MM.1S (cell line): ENCODE measurements around the gene HSDL2.

Experiments used
- DNase-seq: peaks from one replicate; pipeline ENCODE4 v3.0.0-alpha.2; 2015
- H2AFZ ChIP-seq: fragments of 300-600 bp; sonication (generic); 2 replicates; pipeline ENCODE4 v1.6.0; 2016; ENCODE audit warnings: antibody characterized with exemption, low read length
- H3F3A ChIP-seq: fragments of 300-600 bp; sonication (generic); 2 replicates; pipeline ENCODE4 v1.6.1; 2016; ENCODE audit warnings: mild to moderate bottlenecking, antibody characterized with exemption, low read length, moderate library complexity, mixed read lengths; ENCODE audit not compliant: insufficient read depth
- H3K27ac ChIP-seq: fragments of 300-600 bp; sonication (generic); 2 replicates; pipeline ENCODE4 v1.5.1; 2016; ENCODE audit warnings: mild to moderate bottlenecking, low read length
- H3K27me3 ChIP-seq: fragments of 300-600 bp; sonication (generic); replicated peaks from 2 replicates; pipeline ENCODE4 v1.6.0; 2016; ENCODE audit warnings: low read length; ENCODE audit not compliant: insufficient read depth
- H3K36me3 ChIP-seq: fragments of 300-600 bp; sonication (generic); replicated peaks from 2 replicates; pipeline ENCODE4 v1.6.1; 2016; ENCODE audit warnings: mild to moderate bottlenecking, low read length, mixed read lengths; ENCODE audit not compliant: insufficient read depth
- H3K4me1 ChIP-seq: fragments of 300-600 bp; sonication (generic); 2 replicates; pipeline ENCODE4 v1.6.1; 2016; ENCODE audit warnings: low read length, mixed read lengths
- H3K4me2 ChIP-seq: fragments of 300-600 bp; sonication (generic); 2 replicates; pipeline ENCODE4 v1.6.0; 2016; ENCODE audit warnings: low read depth, low read length
- H3K4me3 ChIP-seq: fragments of 300-600 bp; sonication (generic); 2 replicates; pipeline ENCODE4 v1.5.1; 2016; ENCODE audit warnings: low read length, mixed read lengths
- H3K79me2 ChIP-seq: fragments of 300-600 bp; sonication (generic); 2 replicates; pipeline ENCODE4 v1.6.1; 2016; ENCODE audit warnings: mixed run types, low read length, mixed read lengths
- H3K9ac ChIP-seq: fragments of 300-600 bp; sonication (generic); 2 replicates; pipeline ENCODE4 v1.6.1; 2016; ENCODE audit warnings: low read length, mixed read lengths
- H3K9me2 ChIP-seq: fragments of 300-600 bp; sonication (generic); replicated peaks from 2 replicates; pipeline ENCODE4 v1.6.1; 2016; ENCODE audit warnings: mild to moderate bottlenecking, low read length, mixed read lengths; ENCODE audit not compliant: insufficient read depth
- H3K9me3 ChIP-seq: fragments of 300-600 bp; sonication (generic); replicated peaks from 2 replicates; pipeline ENCODE4 v1.6.1; 2016; ENCODE audit warnings: mild to moderate bottlenecking, low read length, mixed read lengths; ENCODE audit not compliant: insufficient read depth
- H4K20me1 ChIP-seq: fragments of 300-600 bp; sonication (generic); 2 replicates; pipeline ENCODE4 v1.6.1; 2016; ENCODE audit warnings: mild to moderate bottlenecking, low read length, moderate library complexity, mixed read lengths; ENCODE audit not compliant: insufficient read depth
- CTCF ChIP-seq: fragments of 300-600 bp; sonication (generic); IDR thresholded peaks from 2 replicates; pipeline ENCODE4 v1.5.1; 2016; ENCODE audit warnings: antibody characterized with exemption, low read length, mixed read lengths
- EZH2 ChIP-seq: fragments of 300-600 bp; sonication (generic); optimal IDR thresholded peaks from 2 replicates; pipeline ENCODE3; 2017; ENCODE audit warnings: low read depth, mild to moderate bottlenecking, antibody characterized with exemption, low read length, mixed read lengths
- EZH2phosphoT487 ChIP-seq: fragments of 300-600 bp; sonication (generic); IDR thresholded peaks from 2 replicates; pipeline ENCODE4 v1.6.1; 2018; ENCODE audit warnings: antibody characterized with exemption, low read length

HSDL2 gene

GRCh38 chr9:112375361-112375760 is 4.5 kb upstream of the HSDL2 start:
- no peaks in the 10 kb centered on the region for H3K27me3 ChIP-seq

GRCh38 chr9:112377087-112377486 is 2.8 kb upstream of the HSDL2 start:
- TF ChIP-seq EZH2 = no peak
- Histone ChIP-seq H3K9me2 (no peaks in the 10 kb centered on the region), H3K4me2 (no peak overlapping the region), H2AFZ (no peak overlapping the region), H3K36me3 (no peaks in the 10 kb centered on the region), H3F3A (peaks cover 6% of the 10 kb centered on the region), H3K9me3 (no peaks in the 10 kb centered on the region), H3K79me2 (peaks cover 31% of the 10 kb centered on the region), H3K9ac (no peak overlapping the region), H3K4me1 (peaks cover 16% of the 10 kb centered on the region), H3K27ac (no peak overlapping the region), H3K4me3 (no peak overlapping the region), H4K20me1 (no peaks in the 10 kb centered on the region), H3K27me3 (no peaks in the 10 kb centered on the region)
- DNase-seq = no peak

More at GRCh38 chr9:112375361-112375760, 4.5 kb upstream of the HSDL2 start:
- Histone ChIP-seq H3K9me2 (no peaks in the 10 kb centered on the region), H3K27ac (no peak overlapping the region), H4K20me1 (no peaks in the 10 kb centered on the region), H3K4me3 (no peak overlapping the region), H2AFZ (no peak overlapping the region), H3K36me3 (no peaks in the 10 kb centered on the region), H3F3A (peaks cover 6% of the 10 kb centered on the region), H3K9me3 (no peaks in the 10 kb centered on the region), H3K4me2 (no peak overlapping the region), H3K4me1 (peaks cover 9% of the 10 kb centered on the region), H3K9ac (no peak overlapping the region), H3K79me2 (peaks cover 14% of the 10 kb centered on the region)
- DNase-seq = no peak
- TF ChIP-seq CTCF (no peak), EZH2phosphoT487 (no peak), EZH2 (no peak)

DNA sequence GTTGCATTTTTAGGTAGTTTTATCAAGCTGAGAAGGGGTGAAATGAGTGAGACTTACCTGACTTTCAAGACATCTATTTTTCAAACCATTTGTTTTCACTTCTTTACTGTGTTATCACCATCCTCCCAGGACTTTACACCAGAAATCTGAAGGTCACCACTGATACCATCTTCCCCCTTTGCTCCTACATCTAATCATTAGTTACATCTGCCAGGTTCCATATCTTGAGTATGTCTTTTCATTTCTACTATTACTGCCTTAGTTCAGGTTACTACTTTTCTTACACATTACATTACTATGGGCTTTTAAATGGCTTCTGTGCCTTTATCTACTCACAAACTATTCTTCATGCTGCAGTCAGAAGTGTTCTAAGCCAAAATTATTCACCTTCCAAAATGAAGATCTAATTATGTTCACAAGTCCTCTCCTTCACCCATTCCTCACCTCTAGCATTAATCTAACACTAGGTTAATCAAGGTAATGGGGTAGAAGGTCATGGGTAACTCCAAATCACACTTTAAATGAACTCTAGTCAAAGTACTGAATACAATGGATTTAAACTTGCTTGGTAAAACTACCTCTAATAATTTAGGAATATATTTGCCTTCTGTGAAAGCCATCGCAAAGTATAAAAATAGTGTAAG is 2.1 kb upstream of the HSDL2 start:
- H3K79me2 ChIP-seq = peaks cover 35% of the 10 kb centered on the region
- peaks cover 6% of the 10 kb centered on the region for H3F3A ChIP-seq
- TF ChIP-seq EZH2 (no peak), CTCF (no peak), EZH2phosphoT487 (no peak)
- H3K9me2 ChIP-seq = no peaks in the 10 kb centered on the region
- H3K4me1 ChIP-seq = peaks cover 16% of the 10 kb centered on the region
- no peak overlapping the region for H3K27ac ChIP-seq
- peak overlapping the region; percentile 99 for H3K4me3 ChIP-seq
- H4K20me1 ChIP-seq = no peaks in the 10 kb centered on the region
- H3K36me3 ChIP-seq = no peaks in the 10 kb centered on the region
- H3K27me3 ChIP-seq = no peaks in the 10 kb centered on the region
- no peak for DNase-seq
- H2AFZ ChIP-seq = no peak overlapping the region
- H3K4me2 ChIP-seq = peak overlapping the region; percentile 75
- H3K9ac ChIP-seq = no peak overlapping the region; the same call in 1 of the 2 replicates
- no peaks in the 10 kb centered on the region for H3K9me3 ChIP-seq
